Measurements from ENCODE around the gene MXRA5. TPM values are rescaled to one million over a fixed set of nuclear protein-coding genes. Genes with fewer than 3 reads are reported as not detected.
"Not testable (repeated sequence)": the region's sequence is repeated elsewhere in the genome, so short reads cannot be mapped to it uniquely, and the experiment has no call there.

The MXRA5 gene
- total RNA-seq, 1 donor from 2014 or later: not detected

GRCh38 chrX:3360881-3361280 is 14.4 kb upstream of the MXRA5 start:
- no peak overlapping the region for H3K4me3 Mint-ChIP-seq
- no peaks in the 10 kb centered on the region for H3K36me3 Mint-ChIP-seq (ENCODE audit: low read depth)
- H3K4me1 Mint-ChIP-seq: no peaks in the 10 kb centered on the region

GRCh38 chrX:3352741-3353140 is 6.3 kb upstream of the MXRA5 start:
- H3K4me1 Mint-ChIP-seq; H3K4me3 Mint-ChIP-seq; intact Hi-C loops (cut with micrococcal nuclease); H3K27ac Mint-ChIP-seq; H3K27me3 Mint-ChIP-seq; H3K36me3 Mint-ChIP-seq (ENCODE audit: low read depth); H3K9me3 Mint-ChIP-seq; DNase-seq: not testable (repeated sequence)

More at GRCh38 chrX:3360881-3361280, 14.4 kb upstream of the MXRA5 start:
- intact Hi-C loops (cut with micrococcal nuclease): no loop called here
- Mint-ChIP-seq H3K27me3 (no peaks in the 10 kb centered on the region), H3K27ac (no peak overlapping the region), H3K9me3 (no peaks in the 10 kb centered on the region)
- DNase-seq: no peak

- Mint-ChIP-seq H3K4me3 (no peak overlapping the region), H3K9me3 (no peaks in the 10 kb centered on the region), H3K36me3 (ENCODE audit: low read depth) (no peaks in the 10 kb centered on the region), H3K27me3 (peaks cover 4% of the 10 kb centered on the region), H3K4me1 (no peaks in the 10 kb centered on the region), H3K27ac (no peak overlapping the region)
- no peak for DNase-seq
- intact Hi-C loops (cut with micrococcal nuclease): no loop called here
These were observed 4.8 kb upstream of the MXRA5 start for GRCh38 chrX:3351276-3351675.

GRCh38 chrX:3348191-3348590 is 1.7 kb upstream of the MXRA5 start:
- Mint-ChIP-seq H3K27me3 (peaks cover 5% of the 10 kb centered on the region), H3K4me3 (no peak overlapping the region), H3K36me3 (ENCODE audit: low read depth) (no peaks in the 10 kb centered on the region), H3K9me3 (no peaks in the 10 kb centered on the region), H3K4me1 (no peaks in the 10 kb centered on the region), H3K27ac (no peak overlapping the region)
- intact Hi-C loops (cut with micrococcal nuclease): no loop called here
- DNase-seq: no peak

- H3K4me3 Mint-ChIP-seq: no peak overlapping the region
These were observed 916 bp downstream of the MXRA5 start for GRCh38 chrX:3345281-3346191.

GRCh38 chrX:3343569-3343968 is 2.9 kb downstream of the MXRA5 start:
- H3K27me3 Mint-ChIP-seq; H3K9me3 Mint-ChIP-seq; DNase-seq; intact Hi-C loops (cut with micrococcal nuclease); H3K4me1 Mint-ChIP-seq; H3K36me3 Mint-ChIP-seq (ENCODE audit: low read depth); H3K4me3 Mint-ChIP-seq; H3K27ac Mint-ChIP-seq: not testable (repeated sequence)

More at GRCh38 chrX:3345281-3346191, 916 bp downstream of the MXRA5 start:
- no peak for DNase-seq
- H3K36me3 Mint-ChIP-seq (ENCODE audit: low read depth): no peaks in the 10 kb centered on the region
- H3K27ac Mint-ChIP-seq: no peak overlapping the region
- no peaks in the 10 kb centered on the region for H3K4me1 Mint-ChIP-seq
- intact Hi-C loops (cut with micrococcal nuclease): no loop called here
- peaks cover 5% of the 10 kb centered on the region for H3K27me3 Mint-ChIP-seq
- H3K9me3 Mint-ChIP-seq: no peaks in the 10 kb centered on the region

- no peaks in the 10 kb centered on the region for H3K36me3 Mint-ChIP-seq (ENCODE audit: low read depth)
- intact Hi-C loops (cut with micrococcal nuclease): no loop called here
- H3K9me3 Mint-ChIP-seq: no peaks in the 10 kb centered on the region
- no peak overlapping the region for H3K27ac Mint-ChIP-seq
- H3K4me1 Mint-ChIP-seq: no peaks in the 10 kb centered on the region
- peaks cover 2% of the 10 kb centered on the region for H3K27me3 Mint-ChIP-seq
- DNase-seq: no peak
- no peak overlapping the region for H3K4me3 Mint-ChIP-seq
These were observed 6.4 kb downstream of the MXRA5 start for GRCh38 chrX:3340016-3340415.

- intact Hi-C loops (cut with micrococcal nuclease): no loop called here
- H3K27me3 Mint-ChIP-seq: no peaks in the 10 kb centered on the region
- no peak overlapping the region for H3K27ac Mint-ChIP-seq
- no peaks in the 10 kb centered on the region for H3K36me3 Mint-ChIP-seq (ENCODE audit: low read depth)
- no peaks in the 10 kb centered on the region for H3K4me1 Mint-ChIP-seq
- H3K4me3 Mint-ChIP-seq: no peak overlapping the region
- DNase-seq: no peak
- H3K9me3 Mint-ChIP-seq: no peaks in the 10 kb centered on the region
These were observed 19.8 kb downstream of the MXRA5 start for GRCh38 chrX:3326681-3327080.

GRCh38 chrX:3320471-3321046 is 25.9 kb downstream of the MXRA5 start:
- Mint-ChIP-seq H3K27ac (no peak overlapping the region), H3K36me3 (ENCODE audit: low read depth) (no peaks in the 10 kb centered on the region), H3K4me3 (no peak overlapping the region), H3K4me1 (no peaks in the 10 kb centered on the region), H3K9me3 (no peaks in the 10 kb centered on the region), H3K27me3 (no peaks in the 10 kb centered on the region)
- DNase-seq: no peak
- intact Hi-C loops (cut with micrococcal nuclease): no loop called here

GRCh38 chrX:3317191-3317718 is 29.2 kb downstream of the MXRA5 start:
- no peak for DNase-seq
- Mint-ChIP-seq H3K36me3 (ENCODE audit: low read depth) (no peaks in the 10 kb centered on the region), H3K4me1 (no peaks in the 10 kb centered on the region), H3K27me3 (no peaks in the 10 kb centered on the region), H3K9me3 (no peaks in the 10 kb centered on the region), H3K27ac (no peak overlapping the region), H3K4me3 (no peak overlapping the region)
- intact Hi-C loops (cut with micrococcal nuclease): no loop called here

- no peaks in the 10 kb centered on the region for H3K4me1 Mint-ChIP-seq
- DNase-seq: no peak
- intact Hi-C loops (cut with micrococcal nuclease): no loop called here
- H3K9me3 Mint-ChIP-seq: no peaks in the 10 kb centered on the region
- no peaks in the 10 kb centered on the region for H3K27me3 Mint-ChIP-seq
- no peak overlapping the region for H3K4me3 Mint-ChIP-seq
- no peaks in the 10 kb centered on the region for H3K36me3 Mint-ChIP-seq (ENCODE audit: low read depth)
- no peak overlapping the region for H3K27ac Mint-ChIP-seq
These were observed 34.3 kb downstream of the MXRA5 start for GRCh38 chrX:3312109-3312508.

- no peak for DNase-seq
- H3K4me1 Mint-ChIP-seq: no peaks in the 10 kb centered on the region
- H3K27ac Mint-ChIP-seq: no peak overlapping the region
- no peaks in the 10 kb centered on the region for H3K27me3 Mint-ChIP-seq
- H3K4me3 Mint-ChIP-seq: no peak overlapping the region
- H3K9me3 Mint-ChIP-seq: no peaks in the 10 kb centered on the region
- intact Hi-C loops (cut with micrococcal nuclease): no loop called here
- no peaks in the 10 kb centered on the region for H3K36me3 Mint-ChIP-seq (ENCODE audit: low read depth)
These were observed 38.6 kb downstream of the MXRA5 start for GRCh38 chrX:3307881-3308280.

GRCh38 chrX:3299636-3300035 is 46.8 kb downstream of the MXRA5 start:
- Mint-ChIP-seq H3K4me3 (no peak overlapping the region), H3K9me3 (no peaks in the 10 kb centered on the region), H3K27me3 (no peaks in the 10 kb centered on the region), H3K4me1 (no peaks in the 10 kb centered on the region), H3K36me3 (ENCODE audit: low read depth) (no peaks in the 10 kb centered on the region), H3K27ac (no peak overlapping the region)
- intact Hi-C loops (cut with micrococcal nuclease): no loop called here
- DNase-seq: no peak

- Mint-ChIP-seq H3K36me3 (ENCODE audit: low read depth) (no peaks in the 10 kb centered on the region), H3K27ac (no peak overlapping the region)
- DNase-seq: no peak
These were observed 50.7 kb downstream of the MXRA5 start for GRCh38 chrX:3295731-3296130.

More at GRCh38 chrX:3295731-3296130, 50.7 kb downstream of the MXRA5 start:
- intact Hi-C loops (cut with micrococcal nuclease): no loop called here
- H3K4me3 Mint-ChIP-seq: no peak overlapping the region
- no peaks in the 10 kb centered on the region for H3K9me3 Mint-ChIP-seq
- no peaks in the 10 kb centered on the region for H3K27me3 Mint-ChIP-seq
- no peaks in the 10 kb centered on the region for H3K4me1 Mint-ChIP-seq
